Activated CD8-positive, alpha-beta T cell treated with anti-CD3 and anti-CD28 coated beads for 36 hours (primary cell): ENCODE measurements around the gene LEO1. TPM values are rescaled to one million over a fixed set of nuclear protein-coding genes. Genes with fewer than 3 reads are reported as not detected.

Source experiments
- ATAC-seq: fragments of 200-7000 bp; cut with Tn5 transposase; one replicate; pipeline ENCODE4 v1.10.0; 2021; ENCODE audit warnings: mild to moderate bottlenecking, moderate library complexity
- CTCF ChIA-PET: fragments of 350-600 bp; sonication (Branson Sonifier 250); formaldehyde crosslinking; loops from one replicate; lab custom pipeline; 2021; ENCODE audit warnings: antibody characterized with exemption; lab: Charles Lee
- POLR2A ChIA-PET: fragments of 350-600 bp; sonication (Branson Sonifier 250); formaldehyde crosslinking; loops from one replicate; lab custom pipeline; 2021; ENCODE audit warnings: antibody characterized with exemption; lab: Charles Lee
- DNase-seq: peaks from one replicate; pipeline ENCODE4 v3.0.0-alpha.2; 2020
- H3K27ac Mint-ChIP-seq: one replicate; pipeline ENCODE4 v1.8.0; 2021; ENCODE audit warnings: mild to moderate bottlenecking, mixed read lengths
- H3K27me3 Mint-ChIP-seq: one replicate; pipeline ENCODE4 v1.8.0; 2021; ENCODE audit warnings: mixed read lengths
- H3K36me3 Mint-ChIP-seq: one replicate; pipeline ENCODE4 v1.8.0; 2021; ENCODE audit warnings: low read depth, mixed read lengths
- H3K4me1 Mint-ChIP-seq: one replicate; pipeline ENCODE4 v1.8.0; 2021; ENCODE audit warnings: low read depth, mixed read lengths
- H3K4me3 Mint-ChIP-seq: one replicate; pipeline ENCODE4 v1.8.0; 2021; ENCODE audit warnings: mild to moderate bottlenecking, moderate library complexity, mixed read lengths
- H3K9me3 Mint-ChIP-seq: one replicate; pipeline ENCODE4 v1.8.0; 2021; ENCODE audit warnings: mixed read lengths
- CTCF ChIP-seq: fragments of 200-600 bp; IDR thresholded peaks from one replicate; pipeline ENCODE4 v1.8.0; 2022; ENCODE audit warnings: antibody characterized with exemption, mild to moderate bottlenecking
- intact Hi-C: fragments of 100-400 bp; cut with micrococcal nuclease; formaldehyde crosslinking; loops from one replicate; pipeline ENCODE4 v1.10.0; 2022
- total RNA-seq, 2 experiments: library from RNA; stranded (reverse); gene quantifications; one replicate each; pipeline ENCODE4 v1.2.3, GENCODE V29; 2021

LEO1 gene
- total RNA-seq, 2 experiments from 2014 or later = 28.9 to 31.1 TPM

DNA sequence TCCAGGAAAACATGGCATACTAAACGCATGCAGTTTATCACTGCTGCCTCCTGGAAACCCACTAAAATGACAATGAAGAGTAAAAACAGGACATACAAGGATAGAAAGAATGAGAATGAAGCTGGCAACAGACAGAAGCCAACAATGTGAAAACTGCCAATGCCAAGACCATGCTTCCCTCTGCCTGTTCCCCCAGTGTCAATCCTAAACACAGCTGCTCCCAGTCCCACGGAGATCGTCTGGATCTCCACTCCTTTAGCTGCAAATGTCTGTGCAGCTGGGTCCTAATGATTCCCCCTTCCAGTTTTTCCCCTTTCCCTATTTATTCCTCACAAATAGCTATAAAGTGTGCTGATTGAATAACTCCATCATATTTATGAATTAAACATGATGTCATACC, 16.1 kb downstream of the LEO1 start:
- Mint-ChIP-seq H3K27ac (no peak overlapping the region), H3K4me1 (peaks cover 5% of the 10 kb centered on the region), H3K27me3 (no peaks in the 10 kb centered on the region), H3K36me3 (peaks cover 48% of the 10 kb centered on the region), H3K9me3 (no peaks in the 10 kb centered on the region), H3K4me3 (no peak overlapping the region)
- ChIA-PET CTCF (no interaction called here), POLR2A (no interaction called here)
- DNase-seq = no peak
- no peak for ATAC-seq
- intact Hi-C loops = no loop called here
- TF ChIP-seq CTCF = no peak

GRCh38 chr15:51952805-51953204, 18.8 kb downstream of the LEO1 start:
- Mint-ChIP-seq H3K4me3 (no peak overlapping the region), H3K27me3 (no peaks in the 10 kb centered on the region), H3K36me3 (peaks cover 53% of the 10 kb centered on the region), H3K27ac (no peak overlapping the region), H3K4me1 (no peaks in the 10 kb centered on the region), H3K9me3 (no peaks in the 10 kb centered on the region)
- ChIA-PET POLR2A (no interaction called here), CTCF (no interaction called here)
- DNase-seq (no peak), ATAC-seq (no peak)
- intact Hi-C loops = no loop called here
- no peak for TF ChIP-seq CTCF

DNA sequence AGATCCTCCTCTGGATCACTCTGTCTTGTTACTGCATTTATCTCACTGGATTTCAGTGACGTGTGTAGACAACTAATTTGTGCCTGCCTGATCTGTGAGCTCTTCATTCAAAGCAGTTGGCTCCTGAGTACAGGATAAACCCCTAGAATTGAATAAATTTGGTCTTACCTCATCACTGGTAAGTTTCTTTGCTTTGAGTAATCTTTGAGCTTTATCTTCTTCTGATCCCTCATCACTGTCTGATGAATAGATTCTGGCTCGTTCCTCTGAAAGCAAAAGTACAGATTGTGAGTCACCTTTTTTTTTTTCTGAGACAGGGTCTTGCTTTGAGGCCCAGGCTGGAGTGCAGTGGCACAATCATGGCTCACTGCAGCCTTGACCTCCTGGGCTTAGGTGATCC, 24.5 kb downstream of the LEO1 start:
- H3K4me1 Mint-ChIP-seq = peaks cover 7% of the 10 kb centered on the region
- TF ChIP-seq CTCF = no peak
- no peaks in the 10 kb centered on the region for H3K27me3 Mint-ChIP-seq
- CTCF ChIA-PET = interaction anchor here (0.9 to 1.2 kb wide), 2 partner anchors 59 to 132 kb away, joined by 3 read pairs; no protein-coding TSS in a partner anchor
- ATAC-seq (no peak), DNase-seq (no peak)
- POLR2A ChIA-PET = interaction anchor here (1.4 to 1.6 kb wide), 2 partner anchors 11 to 24 kb away, joined by 3 to 6 read pairs; no protein-coding TSS in a partner anchor
- H3K9me3 Mint-ChIP-seq = no peaks in the 10 kb centered on the region
- no peak overlapping the region for H3K4me3 Mint-ChIP-seq
- peak overlapping the region; percentile 62 for H3K27ac Mint-ChIP-seq
- intact Hi-C loops = no loop called here
- H3K36me3 Mint-ChIP-seq = peaks cover 52% of the 10 kb centered on the region

GRCh38 chr15:51939216-51939615, 32.4 kb downstream of the LEO1 start:
- POLR2A ChIA-PET = no interaction called here
- DNase-seq (no peak), ATAC-seq (no peak)
- H3K36me3 Mint-ChIP-seq = peaks cover 33% of the 10 kb centered on the region
- peaks cover 9% of the 10 kb centered on the region for H3K4me1 Mint-ChIP-seq
- H3K9me3 Mint-ChIP-seq = no peaks in the 10 kb centered on the region
- no peak overlapping the region for H3K27ac Mint-ChIP-seq
- H3K4me3 Mint-ChIP-seq = no peak overlapping the region
- CTCF ChIA-PET = no interaction called here
- no peaks in the 10 kb centered on the region for H3K27me3 Mint-ChIP-seq
- intact Hi-C loops = no loop called here
- TF ChIP-seq CTCF = no peak

GRCh38 chr15:51938286-51938685, 33.3 kb downstream of the LEO1 start:
- peaks cover 9% of the 10 kb centered on the region for H3K4me1 Mint-ChIP-seq
- TF ChIP-seq CTCF = no peak
- no peak overlapping the region for H3K4me3 Mint-ChIP-seq
- DNase-seq (no peak), ATAC-seq (no peak)
- H3K36me3 Mint-ChIP-seq = peaks cover 27% of the 10 kb centered on the region
- no peaks in the 10 kb centered on the region for H3K9me3 Mint-ChIP-seq
- no peak overlapping the region for H3K27ac Mint-ChIP-seq
- ChIA-PET POLR2A (no interaction called here), CTCF (no interaction called here)
- H3K27me3 Mint-ChIP-seq = no peaks in the 10 kb centered on the region
- intact Hi-C loops = no loop called here
